ENCODE measurements around the gene COMMD1.

Gene COMMD1

DNA sequence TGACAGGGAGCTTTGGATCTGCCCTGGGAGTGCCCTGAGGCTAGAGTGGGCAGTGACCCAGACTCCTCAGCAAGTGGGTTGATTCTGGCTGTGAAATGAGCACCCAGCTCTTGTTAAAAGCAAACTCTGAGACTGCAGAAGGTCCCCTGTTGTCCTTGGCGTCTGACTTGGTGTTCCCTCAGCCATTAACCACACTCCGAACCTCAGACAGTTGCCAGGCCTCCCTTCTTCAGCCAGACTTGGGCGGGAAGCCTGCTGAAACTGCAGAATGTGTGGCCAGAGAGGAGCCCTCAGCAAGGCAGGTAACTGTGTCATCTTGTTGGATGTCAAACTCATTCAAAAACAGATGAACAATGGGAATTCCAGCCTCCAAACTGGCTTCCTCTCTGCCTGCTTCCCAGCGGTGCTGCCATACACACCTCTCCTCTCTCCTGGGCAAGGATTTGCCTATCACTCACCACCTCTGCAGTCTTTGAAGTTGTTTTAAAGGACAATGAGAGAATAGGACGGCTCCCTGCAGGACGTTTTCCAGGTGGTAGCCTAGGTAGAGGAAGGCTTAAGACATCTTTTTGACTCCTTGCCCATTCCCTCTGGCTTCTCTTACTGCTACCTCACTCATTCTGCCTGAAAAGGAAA lies 251.5 kb downstream of the COMMD1 start:
- TF ChIP-seq SIN3A (IDR thresholded peaks at IDR 0.05; ENCODE audit: borderline replicate concordance, insufficient read depth, low read length) (no peak), POLR2AphosphoS5 (IDR thresholded peaks at IDR 0.05; ENCODE audit: low read depth, low read length) (no peak)
- TF ChIP-seq, protein P1, sequence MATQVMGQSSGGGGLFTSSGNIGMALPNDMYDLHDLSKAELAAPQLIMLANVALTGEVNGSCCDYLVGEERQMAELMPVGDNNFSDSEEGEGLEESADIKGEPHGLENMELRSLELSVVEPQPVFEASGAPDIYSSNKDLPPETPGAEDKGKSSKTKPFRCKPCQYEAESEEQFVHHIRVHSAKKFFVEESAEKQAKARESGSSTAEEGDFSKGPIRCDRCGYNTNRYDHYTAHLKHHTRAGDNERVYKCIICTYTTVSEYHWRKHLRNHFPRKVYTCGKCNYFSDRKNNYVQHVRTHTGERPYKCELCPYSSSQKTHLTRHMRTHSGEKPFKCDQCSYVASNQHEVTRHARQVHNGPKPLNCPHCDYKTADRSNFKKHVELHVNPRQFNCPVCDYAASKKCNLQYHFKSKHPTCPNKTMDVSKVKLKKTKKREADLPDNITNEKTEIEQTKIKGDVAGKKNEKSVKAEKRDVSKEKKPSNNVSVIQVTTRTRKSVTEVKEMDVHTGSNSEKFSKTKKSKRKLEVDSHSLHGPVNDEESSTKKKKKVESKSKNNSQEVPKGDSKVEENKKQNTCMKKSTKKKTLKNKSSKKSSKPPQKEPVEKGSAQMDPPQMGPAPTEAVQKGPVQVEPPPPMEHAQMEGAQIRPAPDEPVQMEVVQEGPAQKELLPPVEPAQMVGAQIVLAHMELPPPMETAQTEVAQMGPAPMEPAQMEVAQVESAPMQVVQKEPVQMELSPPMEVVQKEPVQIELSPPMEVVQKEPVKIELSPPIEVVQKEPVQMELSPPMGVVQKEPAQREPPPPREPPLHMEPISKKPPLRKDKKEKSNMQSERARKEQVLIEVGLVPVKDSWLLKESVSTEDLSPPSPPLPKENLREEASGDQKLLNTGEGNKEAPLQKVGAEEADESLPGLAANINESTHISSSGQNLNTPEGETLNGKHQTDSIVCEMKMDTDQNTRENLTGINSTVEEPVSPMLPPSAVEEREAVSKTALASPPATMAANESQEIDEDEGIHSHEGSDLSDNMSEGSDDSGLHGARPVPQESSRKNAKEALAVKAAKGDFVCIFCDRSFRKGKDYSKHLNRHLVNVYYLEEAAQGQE (IDR thresholded peaks at IDR 0.05; ENCODE audit: insufficient read depth in 1 of 2, low read depth in 2 of 2, low read length in 2 of 2) = no peak

DNA sequence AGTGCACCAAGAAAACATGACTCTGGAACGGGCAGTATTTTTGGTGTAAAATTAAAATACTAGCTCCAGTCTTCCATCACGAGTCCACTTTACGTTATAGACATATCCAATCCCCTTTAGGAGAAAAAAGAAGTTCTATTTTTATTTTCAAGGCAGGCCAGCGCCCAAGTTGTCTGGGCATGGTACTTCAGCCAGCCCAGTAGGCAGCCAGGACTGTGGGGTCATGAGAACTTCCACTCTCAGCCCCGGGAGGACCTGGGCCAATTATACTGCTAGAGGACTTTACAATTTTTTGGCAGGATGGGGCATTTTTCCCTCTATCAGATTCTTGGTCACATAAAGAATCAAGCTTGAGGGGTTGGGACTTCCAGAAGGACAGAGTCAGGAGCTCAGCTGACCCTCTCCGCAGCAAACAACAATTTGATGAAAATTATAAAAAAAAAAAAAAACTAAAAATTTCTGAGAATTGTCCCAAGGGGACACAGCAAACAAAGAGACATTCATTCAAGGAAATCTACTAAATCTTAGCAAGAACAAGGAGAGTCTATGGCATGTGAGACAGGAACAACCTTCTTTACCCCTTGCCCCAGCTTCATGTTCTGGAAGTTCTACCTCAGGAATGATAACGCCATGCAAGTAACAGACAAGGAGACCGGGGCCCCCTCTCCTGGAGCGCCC lies 253.1 kb downstream of the COMMD1 start:
- TF ChIP-seq SIN3A (IDR thresholded peaks at IDR 0.05; ENCODE audit: borderline replicate concordance, insufficient read depth, low read length) = no peak
- TF ChIP-seq, protein P1 (IDR thresholded peaks at IDR 0.05; ENCODE audit: insufficient read depth in 1 of 2, low read depth in 2 of 2, low read length in 2 of 2) = no peak
- TF ChIP-seq FOXP2 (optimal IDR thresholded peaks at IDR 0.05; ENCODE audit: borderline replicate concordance, extremely low read depth, extremely low read length, insufficient read depth) = no peak
- TF ChIP-seq POLR2AphosphoS5 (IDR thresholded peaks at IDR 0.05; ENCODE audit: low read depth, low read length) = no peak
- no peak for TF ChIP-seq TAF1 (IDR thresholded peaks at IDR 0.05; ENCODE audit: borderline replicate concordance, insufficient read depth, low read length)

DNA sequence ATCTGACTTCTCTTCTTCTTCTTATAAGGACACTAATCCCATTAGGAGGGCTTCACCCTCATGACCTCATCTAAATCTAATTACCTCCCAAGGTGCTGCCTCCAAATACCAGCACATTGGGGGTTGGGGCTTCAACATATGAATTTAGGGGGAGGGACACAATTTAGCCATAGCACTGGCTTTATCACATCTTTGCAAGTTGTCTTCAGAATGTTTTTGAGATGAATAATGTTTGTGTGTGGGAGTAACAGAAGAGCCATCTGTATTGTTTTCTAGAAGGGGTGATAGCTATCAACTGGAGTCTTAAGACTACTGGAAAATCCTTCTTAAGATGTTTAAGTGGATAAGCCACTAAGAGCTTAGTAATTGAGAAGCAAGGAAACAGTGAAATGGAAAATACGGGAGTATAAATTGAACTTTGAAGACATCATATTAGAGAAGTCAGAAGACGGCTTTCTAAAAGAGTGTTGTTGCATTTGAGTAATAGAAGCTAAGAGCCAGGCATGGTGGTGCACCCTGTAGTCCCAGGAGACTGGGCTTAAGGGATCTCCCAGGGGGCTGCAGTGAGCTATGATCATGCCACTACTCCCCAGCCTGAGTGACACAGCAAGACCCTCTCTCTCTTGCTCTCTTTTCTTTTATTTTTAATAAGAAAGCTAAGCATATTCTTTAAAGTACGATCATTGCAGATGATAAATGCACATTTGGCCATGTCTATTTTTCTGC lies 257.8 kb downstream of the COMMD1 start:
- TF ChIP-seq SIN3A (IDR thresholded peaks at IDR 0.05; ENCODE audit: borderline replicate concordance, insufficient read depth, low read length) (no peak), TAF1 (IDR thresholded peaks at IDR 0.05; ENCODE audit: borderline replicate concordance, insufficient read depth, low read length) (no peak), POLR2AphosphoS5 (IDR thresholded peaks at IDR 0.05; ENCODE audit: low read depth, low read length) (no peak)
- TF ChIP-seq, protein P1 (IDR thresholded peaks at IDR 0.05; ENCODE audit: insufficient read depth in 1 of 2, low read depth in 2 of 2, low read length in 2 of 2) = no peak

DNA sequence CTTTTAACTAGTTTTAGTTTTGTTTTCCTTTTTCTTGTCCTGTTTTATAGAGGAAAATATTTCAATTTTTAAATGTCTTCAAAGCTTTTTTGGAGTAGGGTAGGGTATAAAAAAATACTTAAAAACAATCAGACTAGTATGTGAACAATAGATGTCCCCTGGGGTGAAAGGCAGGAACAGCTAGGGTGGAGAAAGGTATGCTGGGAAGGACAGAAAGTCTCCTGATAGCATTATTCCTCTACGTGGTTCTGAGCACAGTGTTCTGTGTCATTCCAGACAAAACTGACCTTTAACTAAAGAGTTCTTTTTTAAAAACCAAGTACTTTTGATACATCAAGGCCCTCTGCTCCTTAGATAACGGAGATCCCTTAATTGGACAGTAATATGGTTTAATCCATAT lies 258.4 kb downstream of the COMMD1 start:
- TF ChIP-seq SIN3A (IDR thresholded peaks at IDR 0.05; ENCODE audit: borderline replicate concordance, insufficient read depth, low read length) = no peak
- TF ChIP-seq, protein P1 (IDR thresholded peaks at IDR 0.05; ENCODE audit: insufficient read depth in 1 of 2, low read depth in 2 of 2, low read length in 2 of 2) = no peak
- TF ChIP-seq TAF1 (IDR thresholded peaks at IDR 0.05; ENCODE audit: borderline replicate concordance, insufficient read depth, low read length) = no peak
- TF ChIP-seq FOXP2 (optimal IDR thresholded peaks at IDR 0.05; ENCODE audit: borderline replicate concordance, extremely low read depth, extremely low read length, insufficient read depth) = no peak
- TF ChIP-seq POLR2AphosphoS5 (IDR thresholded peaks at IDR 0.05; ENCODE audit: low read depth, low read length) = no peak
